Islet precursor cell (in vitro differentiated cells): Measurements from ENCODE around the gene TDRD5.
"Not testable (repeated sequence)": the region's sequence is repeated elsewhere in the genome, so short reads cannot be mapped to it uniquely, and the experiment has no call there.

Experiments used
- DNase-seq: peaks from one replicate; pipeline ENCODE4 v3.0.0-alpha.2; 2018

Gene TDRD5

DNA sequence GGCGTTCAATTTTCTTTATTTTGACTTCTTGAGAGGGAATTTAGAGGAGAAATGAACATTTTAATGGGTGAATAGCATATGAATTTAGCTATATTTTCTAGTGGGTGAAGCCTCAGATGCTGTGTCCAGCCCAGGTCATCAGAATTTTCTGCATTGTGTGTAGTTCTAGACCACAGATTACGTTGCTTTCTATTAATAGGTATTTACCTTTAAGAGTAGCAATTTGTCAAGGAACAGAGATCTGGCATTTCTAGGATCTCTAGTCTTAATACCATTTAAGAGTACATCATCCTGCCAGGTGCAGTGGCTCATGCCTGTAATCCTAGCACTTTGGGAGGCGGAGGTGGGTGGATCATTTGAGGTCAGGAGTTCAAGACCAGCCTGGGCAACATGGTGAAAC lies 20.7 kb downstream of the TDRD5 start:
- no peak for DNase-seq

- DNase-seq, result no peak
These were observed 39.1 kb downstream of the TDRD5 start for GRCh38 chr1:179630719-179631118.

- DNase-seq, result no peak
These were observed 41.2 kb downstream of the TDRD5 start for GRCh38 chr1:179632868-179633267.

DNA sequence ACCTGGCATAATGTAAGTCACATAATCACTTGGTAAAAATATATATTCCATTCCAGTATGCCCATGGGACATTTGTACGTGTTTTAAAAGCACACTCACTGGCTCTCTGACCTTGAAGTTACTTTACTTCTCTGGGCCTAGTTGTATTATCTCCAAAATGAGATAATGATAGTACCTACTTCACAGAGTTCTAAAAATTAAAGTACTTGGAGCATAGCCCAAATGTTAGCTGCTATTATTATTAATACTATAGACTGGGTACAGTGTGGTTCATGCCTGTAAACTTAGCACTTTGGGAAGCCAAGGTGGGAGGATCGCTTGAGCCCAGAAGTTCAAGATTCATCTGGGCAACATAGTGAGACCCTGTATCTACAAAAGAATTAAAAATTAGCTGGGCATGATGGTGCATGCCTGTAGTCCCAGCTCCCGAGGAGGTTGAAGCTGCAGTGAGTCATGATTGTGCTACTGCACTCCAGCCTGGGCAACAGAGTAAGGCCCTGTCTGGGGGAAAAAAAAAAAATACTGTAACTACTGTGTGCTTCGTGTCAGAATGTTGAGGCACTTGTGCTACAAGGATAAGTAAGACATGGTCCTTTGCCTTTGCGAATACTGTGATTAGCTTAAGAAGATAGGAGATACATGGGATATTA lies 45.7 kb downstream of the TDRD5 start:
- no peak for DNase-seq

DNA sequence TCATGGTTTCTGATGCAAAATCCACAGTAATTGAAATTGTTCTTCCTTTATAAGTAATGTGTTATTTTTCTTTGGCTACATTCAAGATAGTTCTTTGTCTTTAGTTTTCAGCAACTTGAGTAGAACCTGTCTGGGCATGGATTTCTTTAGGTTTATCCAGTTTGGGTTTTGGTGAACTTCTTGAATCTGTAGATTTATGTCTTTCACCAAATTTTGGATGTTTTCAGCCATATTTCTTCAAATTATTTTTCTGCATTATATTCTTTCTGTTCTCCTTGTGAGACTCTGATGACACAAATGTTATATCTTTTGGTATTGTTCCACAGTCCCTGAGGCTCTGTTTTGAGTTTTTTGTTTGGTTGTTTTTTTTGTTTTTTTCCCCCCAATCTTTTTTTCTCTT lies 69.4 kb downstream of the TDRD5 start:
- no peak for DNase-seq

- no peak for DNase-seq
These were observed 72.2 kb downstream of the TDRD5 start for GRCh38 chr1:179663810-179664209.

GRCh38 chr1:179677882-179678281 lies 86.2 kb downstream of the TDRD5 start:
- DNase-seq, result peak; percentile 59

DNA sequence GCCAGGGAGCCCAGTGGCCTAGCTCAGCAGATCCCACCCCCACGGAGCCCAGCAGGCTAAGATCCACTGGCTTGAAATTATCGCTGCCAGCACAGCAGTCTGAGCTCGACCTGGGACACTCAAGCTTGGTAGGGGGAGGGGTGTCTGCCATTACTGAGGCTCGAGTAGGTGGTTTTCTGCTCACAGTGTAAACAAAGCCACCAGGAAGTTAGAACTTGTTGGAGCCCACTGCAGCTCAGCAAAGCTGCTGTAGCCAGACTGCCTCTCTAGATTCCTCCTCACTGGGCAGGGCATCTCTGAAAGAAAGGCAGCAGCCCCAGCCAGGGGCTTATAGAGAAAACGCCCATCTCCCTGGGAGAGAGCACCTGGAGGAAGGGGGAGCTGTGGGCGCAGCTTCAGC lies 102.9 kb downstream of the TDRD5 start:
- DNase-seq, result not testable (repeated sequence)

GRCh38 chr1:179702946-179703539 lies 111.4 kb downstream of the TDRD5 start:
- DNase-seq, result no peak

GRCh38 chr1:179706339-179706941 lies 114.8 kb downstream of the TDRD5 start:
- DNase-seq, result no peak

DNA sequence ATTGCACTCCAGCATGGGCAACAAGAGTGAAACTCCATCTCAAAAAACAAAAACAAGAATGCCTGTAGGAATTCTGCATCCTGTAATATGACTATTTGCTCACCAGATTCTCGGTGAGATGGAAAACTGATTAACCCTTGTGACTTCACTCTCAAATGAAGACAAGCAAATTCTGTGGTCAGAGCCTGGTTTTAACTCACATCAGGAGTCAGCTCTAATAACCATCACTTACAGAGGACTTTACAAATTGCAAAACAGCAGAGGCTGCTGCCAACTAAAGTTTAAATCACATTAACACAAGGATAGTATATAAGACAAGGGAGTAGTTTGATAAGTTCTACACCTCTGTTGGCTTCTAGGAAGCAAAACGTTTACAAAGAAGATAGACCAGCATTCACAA lies 115.8 kb downstream of the TDRD5 start:
- DNase-seq, result no peak

- no peak for DNase-seq
These were observed 117.0 kb downstream of the TDRD5 start for GRCh38 chr1:179708434-179709195.

- DNase-seq, result no peak
These were observed 118.3 kb downstream of the TDRD5 start for GRCh38 chr1:179709841-179710329.

DNA sequence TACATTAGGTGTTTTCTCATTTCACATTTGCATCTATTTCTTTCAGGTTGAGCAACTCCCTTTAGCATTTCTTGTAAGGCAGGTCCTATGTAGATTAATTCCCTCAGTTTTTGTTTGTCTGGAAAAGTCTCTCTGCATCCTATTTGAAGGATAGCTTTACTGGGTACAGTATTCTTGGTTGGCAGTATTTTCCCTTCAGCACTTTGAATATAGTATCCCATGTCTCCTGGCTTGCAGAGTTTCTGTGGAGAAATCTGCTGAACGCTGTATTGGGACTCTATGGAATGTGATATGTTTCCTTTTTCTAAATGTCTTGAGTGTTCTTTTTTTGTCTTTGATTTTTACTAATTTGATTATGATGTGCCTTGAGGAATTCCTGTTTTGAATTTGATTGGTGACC lies 122.5 kb downstream of the TDRD5 start:
- no peak for DNase-seq

DNA sequence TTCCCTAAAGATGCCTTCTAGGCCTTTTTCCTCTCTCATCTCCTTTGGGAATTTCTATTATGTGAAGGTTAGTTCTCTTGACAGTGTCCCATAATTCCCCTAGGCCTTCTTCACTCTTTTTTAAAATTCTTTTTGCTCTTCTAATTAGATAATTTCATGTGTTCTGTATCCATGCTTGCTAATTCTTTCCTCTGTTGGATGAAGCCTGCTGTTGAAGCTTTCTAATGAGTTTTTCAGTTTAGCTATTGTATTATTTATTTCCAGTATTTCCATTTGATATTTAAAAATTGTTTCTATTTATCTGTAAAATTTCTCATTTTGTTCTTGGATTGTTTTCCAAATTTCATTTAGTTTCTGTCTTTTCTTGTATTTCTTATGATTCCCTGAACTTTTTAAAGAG lies 123.0 kb downstream of the TDRD5 start:
- DNase-seq, result no peak

DNA sequence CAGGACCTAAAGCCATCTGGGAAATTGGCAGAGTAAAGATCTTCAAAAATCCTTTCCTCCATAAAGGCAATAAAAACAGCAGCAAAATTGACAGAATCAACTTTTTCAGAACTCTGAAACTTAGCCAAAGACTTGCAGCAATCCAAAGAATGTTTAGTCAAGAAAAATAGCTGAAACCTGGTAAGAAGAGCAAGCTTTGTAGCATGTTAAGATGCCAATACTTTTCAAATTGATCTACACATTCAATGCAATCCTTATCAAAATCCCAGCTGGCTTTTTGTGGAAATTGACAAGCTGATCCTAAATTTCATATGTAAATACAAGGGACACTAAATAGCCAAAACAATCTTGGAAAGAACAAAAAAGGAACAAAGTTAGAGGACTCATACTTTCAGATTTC lies 127.6 kb downstream of the TDRD5 start:
- no peak for DNase-seq

DNA sequence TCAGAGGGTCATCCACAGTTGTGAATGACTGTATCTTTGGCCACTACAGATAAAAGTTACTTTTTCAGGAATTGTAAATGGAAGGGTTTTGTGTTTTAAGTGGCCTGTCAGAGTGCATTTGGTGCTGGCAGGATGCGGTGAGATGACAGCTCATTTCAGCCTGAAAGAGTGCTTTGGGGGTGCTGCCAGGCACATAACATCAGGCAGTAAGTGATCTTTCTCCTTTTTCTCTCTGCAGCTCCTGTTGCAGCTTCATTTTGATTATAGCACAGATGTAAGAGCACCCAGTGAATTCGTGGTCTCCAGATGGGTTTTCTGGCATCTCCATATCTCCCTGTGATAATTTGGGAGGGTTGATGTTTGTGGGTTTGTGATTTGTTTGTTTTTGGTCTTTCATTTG lies 136.6 kb downstream of the TDRD5 start:
- DNase-seq, result no peak

GRCh38 chr1:179729881-179730280 lies 138.2 kb downstream of the TDRD5 start:
- no peak for DNase-seq

DNA sequence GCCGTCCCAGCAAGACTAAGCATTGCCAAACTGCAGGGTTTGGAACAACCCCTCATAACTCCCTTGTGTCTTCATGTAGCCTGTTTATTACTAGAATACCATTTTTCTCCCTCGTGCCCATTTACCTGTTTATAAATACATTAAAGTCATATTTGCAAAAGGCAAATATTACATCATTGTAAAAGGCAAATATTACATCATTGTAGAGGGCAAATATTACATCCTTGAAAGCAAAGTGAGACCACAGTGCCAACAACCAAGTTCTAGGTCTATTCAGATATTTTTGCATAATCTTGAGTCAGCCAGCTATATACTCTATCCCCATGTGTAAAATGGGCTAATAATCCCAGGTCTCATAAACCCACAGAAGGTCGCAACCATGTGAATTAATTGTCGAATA lies 140.0 kb downstream of the TDRD5 start:
- no peak for DNase-seq
